Right cardiac atrium (tissue), 5 donors: Measurements from ENCODE around the gene MOB2. TPM values are rescaled to one million over a fixed set of nuclear protein-coding genes. Genes with fewer than 3 reads are reported as not detected.
A peak's percentile ranks its signal among the peaks of the same experiment; 100 is the strongest.
"Not testable (repeated sequence)": the region's sequence is repeated elsewhere in the genome, so short reads cannot be mapped to it uniquely, and the experiment has no call there.

Experiments
- ATAC-seq, 2 donors: fragments of 200-7000 bp; cut with Tn5 transposase; one replicate each; pipeline versions ENCODE4 v1.8.0 to v1.9.1; 2020; ENCODE audit warnings: moderate library complexity in 2 of 2, mild to moderate bottlenecking in 1 of 2
- DNase-seq, 3 donors: peaks; one replicate each; pipeline ENCODE4 v3.0.0-alpha.2; 2020
- H3K27ac ChIP-seq: one replicate; pipeline ENCODE4 v1.5.1; 2013; ENCODE audit warnings: mild to moderate bottlenecking, low read length, control low read depth, moderate library complexity
- H3K27me3 ChIP-seq: one replicate; pipeline ENCODE4 v1.6.1; 2013; ENCODE audit not compliant: control insufficient read depth, insufficient read depth
- H3K4me1 ChIP-seq: one replicate; pipeline ENCODE4 v1.6.1; 2013; ENCODE audit warnings: low read length; ENCODE audit not compliant: control insufficient read depth, insufficient read depth
- H3K4me3 ChIP-seq: one replicate; pipeline ENCODE4 v1.5.1; 2013; ENCODE audit warnings: low read length, control low read depth
- H3K9me3 ChIP-seq: one replicate; pipeline ENCODE4 v1.6.1; 2013; ENCODE audit warnings: low read length; ENCODE audit not compliant: control insufficient read depth
- WGBS: extraction: QIAGEN DNeasy Blood & Tissue Kit; methylation state at CpG from one replicate; pipeline ENCODE4 v1.1.7; 2013; 5-methylcytosine and 5-hydroxymethylcytosine counted together
- intact Hi-C, 4 donors: fragments of 100-400 bp; cut with DNase I; formaldehyde crosslinking; loops; one replicate each; pipeline versions ENCODE4 v1.11.0 to v1.14.0; 2022 to 2023
- polyA plus RNA-seq: library from polyadenylated mRNA; stranded (reverse); fragments of 200-250 nt; gene quantifications from one replicate; pipeline ENCODE4 v1.2.3, GENCODE V29; 2013
- total RNA-seq, 4 donors: library from RNA; stranded (reverse); fragmentation: NEBNext Ultra II Directional; extraction: Animal tissue kit (Norgen Biotek cat#: 25700); gene quantifications; one replicate each; pipeline ENCODE4 v1.2.1, GENCODE V29; 2021
- donor health status: healthy with polysubstance abuse.
- donor health status: DM: no; HTN: yes; CAD: no.
- donor health status: DM: no; HTN: no; CAD: no.
- donor health status: DM: no; HTN: yes; CAD: no; lungs with severe emphysema.
- donor health status: DM: yes; HTN: yes; CAD: no.

MOB2 gene
- total and polyA plus RNA-seq, 5 donors = 35.0 to 45.0 (median 41.6) TPM

GRCh38 chr11:1510351-1510750, 23.8 kb upstream of the MOB2 start:
- H3K4me1 ChIP-seq = peaks cover 40% of the 10 kb centered on the region
- peak; percentile 6 to 48 (median 12) for DNase-seq
- not testable (repeated sequence) for H3K27ac ChIP-seq, H3K9me3 ChIP-seq, ATAC-seq, H3K27me3 ChIP-seq, H3K4me3 ChIP-seq
- intact Hi-C loops = loop anchor here in 1 of 4 donors (10.0 kb wide), 1 partner anchor 306 kb away; no protein-coding TSS in a partner anchor
- WGBS = 56% methylated on average over 14 of the region's 18 CpGs

- no peaks in the 10 kb centered on the region for H3K27me3 ChIP-seq
- ATAC-seq = no peak
- no peaks in the 10 kb centered on the region for H3K9me3 ChIP-seq
- no peak overlapping the region for H3K27ac ChIP-seq
- WGBS = 60% methylated on average over 20 of the region's 20 CpGs
- intact Hi-C loops = loop anchor here in 1 of 4 donors (10.0 kb wide), 1 partner anchor 305 kb away; no protein-coding TSS in a partner anchor
- peak; percentile 0 to 16 (median 9) for DNase-seq
- peaks cover 34% of the 10 kb centered on the region for H3K4me1 ChIP-seq
- no peak overlapping the region for H3K4me3 ChIP-seq
These were observed 23.2 kb upstream of the MOB2 start for GRCh38 chr11:1509626-1510255.

GRCh38 chr11:1508986-1509385, 22.4 kb upstream of the MOB2 start:
- Histone ChIP-seq H3K9me3 (no peaks in the 10 kb centered on the region), H3K27ac (no peak overlapping the region), H3K4me3 (no peak overlapping the region), H3K4me1 (peaks cover 29% of the 10 kb centered on the region), H3K27me3 (no peaks in the 10 kb centered on the region)
- no peak for ATAC-seq
- 86% methylated on average over 10 of the region's 10 CpGs for WGBS
- peak; percentile 9 to 40 (median 25) for DNase-seq
- intact Hi-C loops = no loop called here

GRCh38 chr11:1508491-1508891, 21.9 kb upstream of the MOB2 start:
- no peaks in the 10 kb centered on the region for H3K27me3 ChIP-seq
- no peak overlapping the region for H3K4me3 ChIP-seq
- peaks cover 29% of the 10 kb centered on the region for H3K4me1 ChIP-seq
- no peak for ATAC-seq
- 70% methylated on average over 15 of the region's 15 CpGs for WGBS
- intact Hi-C loops = no loop called here
- no peak overlapping the region for H3K27ac ChIP-seq
- H3K9me3 ChIP-seq = no peaks in the 10 kb centered on the region
- peak; percentile 10 to 44 (median 43) for DNase-seq

GRCh38 chr11:1507381-1508140, 21.0 kb upstream of the MOB2 start:
- H3K9me3 ChIP-seq = no peaks in the 10 kb centered on the region
- H3K4me3 ChIP-seq = no peak overlapping the region
- H3K4me1 ChIP-seq = peaks cover 30% of the 10 kb centered on the region
- intact Hi-C loops = no loop called here
- no peak overlapping the region for H3K27ac ChIP-seq
- peak; percentile 36 to 76 (median 65) for DNase-seq
- H3K27me3 ChIP-seq = no peaks in the 10 kb centered on the region
- WGBS = 58% methylated on average over 21 of the region's 21 CpGs
- peak; percentile 4 to 52 for ATAC-seq

- 74% methylated on average over 9 of the region's 9 CpGs for WGBS
These were observed 20.4 kb upstream of the MOB2 start for GRCh38 chr11:1506981-1507380.

GRCh38 chr11:1505480-1505879, 18.9 kb upstream of the MOB2 start:
- peaks cover 30% of the 10 kb centered on the region for H3K4me1 ChIP-seq
- no peak overlapping the region for H3K4me3 ChIP-seq
- H3K27ac ChIP-seq = no peak overlapping the region
- ATAC-seq (no peak), DNase-seq (peak; percentile 13 to 48 (median 16))
- no peaks in the 10 kb centered on the region for H3K9me3 ChIP-seq
- no peaks in the 10 kb centered on the region for H3K27me3 ChIP-seq
- 77% methylated on average over 11 of the region's 11 CpGs for WGBS
- intact Hi-C loops = no loop called here

More at GRCh38 chr11:1506981-1507380, 20.4 kb upstream of the MOB2 start:
- Histone ChIP-seq H3K4me3 (no peak overlapping the region), H3K27ac (no peak overlapping the region), H3K27me3 (no peaks in the 10 kb centered on the region), H3K4me1 (peaks cover 30% of the 10 kb centered on the region), H3K9me3 (no peaks in the 10 kb centered on the region)
- intact Hi-C loops = no loop called here
- peak; percentile 5 to 31 (median 21) for DNase-seq
- ATAC-seq = no peak

GRCh38 chr11:1504581-1505290, 18.2 kb upstream of the MOB2 start:
- Histone ChIP-seq H3K27ac (no peak overlapping the region), H3K27me3 (no peaks in the 10 kb centered on the region), H3K4me1 (peaks cover 30% of the 10 kb centered on the region), H3K4me3 (no peak overlapping the region), H3K9me3 (no peaks in the 10 kb centered on the region)
- intact Hi-C loops = no loop called here
- peak; percentile 10 to 48 (median 32) for DNase-seq
- 93% methylated on average over 28 of the region's 28 CpGs for WGBS
- ATAC-seq = no peak

- ATAC-seq (no peak), DNase-seq (peak in 1 of 3 donors; percentile 24)
- Histone ChIP-seq H3K9me3 (no peaks in the 10 kb centered on the region), H3K27ac (no peak overlapping the region), H3K4me1 (peaks cover 28% of the 10 kb centered on the region), H3K4me3 (no peak overlapping the region), H3K27me3 (no peaks in the 10 kb centered on the region)
- 82% methylated on average over 9 of the region's 9 CpGs for WGBS
- intact Hi-C loops = no loop called here
These were observed 17.6 kb upstream of the MOB2 start for GRCh38 chr11:1504138-1504537.

GRCh38 chr11:1503708-1504104, 17.1 kb upstream of the MOB2 start:
- Histone ChIP-seq H3K27me3 (no peaks in the 10 kb centered on the region), H3K4me3 (no peak overlapping the region), H3K27ac (peak overlapping the region; percentile 4), H3K4me1 (peaks cover 28% of the 10 kb centered on the region), H3K9me3 (no peaks in the 10 kb centered on the region)
- WGBS = 55% methylated on average over 14 of the region's 14 CpGs
- peak; percentile 38 to 64 for ATAC-seq
- peak; percentile 33 to 77 (median 65) for DNase-seq
- intact Hi-C loops = no loop called here
